Epithelial cell of esophagus (primary cell): ENCODE data around the gene PARVB.

Source experiments
- DNase-seq: peaks from one replicate; pipeline ENCODE4 v3.0.0; 2010; ENCODE audit warnings: low read depth
- H3K4me3 ChIP-seq: 2 replicates; pipeline ENCODE4 v1.5.1; 2011; ENCODE audit warnings: mild to moderate bottlenecking, low read length, control low read depth
- TF ChIP-seq, protein P1 (sequence below): IDR thresholded peaks from 2 replicates; pipeline ENCODE4 v1.5.1; 2011; ENCODE audit warnings: low read depth, mild to moderate bottlenecking, low read length, control low read depth, inconsistent platforms; ENCODE audit not compliant: insufficient read depth; ENCODE audit errors: missing control alignments

The PARVB gene

GRCh38 chr22:44018594-44018993 is 5.5 kb upstream of the PARVB start:
- TF ChIP-seq, protein P1, sequence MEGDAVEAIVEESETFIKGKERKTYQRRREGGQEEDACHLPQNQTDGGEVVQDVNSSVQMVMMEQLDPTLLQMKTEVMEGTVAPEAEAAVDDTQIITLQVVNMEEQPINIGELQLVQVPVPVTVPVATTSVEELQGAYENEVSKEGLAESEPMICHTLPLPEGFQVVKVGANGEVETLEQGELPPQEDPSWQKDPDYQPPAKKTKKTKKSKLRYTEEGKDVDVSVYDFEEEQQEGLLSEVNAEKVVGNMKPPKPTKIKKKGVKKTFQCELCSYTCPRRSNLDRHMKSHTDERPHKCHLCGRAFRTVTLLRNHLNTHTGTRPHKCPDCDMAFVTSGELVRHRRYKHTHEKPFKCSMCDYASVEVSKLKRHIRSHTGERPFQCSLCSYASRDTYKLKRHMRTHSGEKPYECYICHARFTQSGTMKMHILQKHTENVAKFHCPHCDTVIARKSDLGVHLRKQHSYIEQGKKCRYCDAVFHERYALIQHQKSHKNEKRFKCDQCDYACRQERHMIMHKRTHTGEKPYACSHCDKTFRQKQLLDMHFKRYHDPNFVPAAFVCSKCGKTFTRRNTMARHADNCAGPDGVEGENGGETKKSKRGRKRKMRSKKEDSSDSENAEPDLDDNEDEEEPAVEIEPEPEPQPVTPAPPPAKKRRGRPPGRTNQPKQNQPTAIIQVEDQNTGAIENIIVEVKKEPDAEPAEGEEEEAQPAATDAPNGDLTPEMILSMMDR, result no peak

GRCh38 chr22:44019416-44019815 is 4.7 kb upstream of the PARVB start:
- TF ChIP-seq, protein P1, result no peak

More at GRCh38 chr22:44018594-44018993, 5.5 kb upstream of the PARVB start:
- no peak for DNase-seq
- H3K4me3 ChIP-seq, result no peak overlapping the region

GRCh38 chr22:44019846-44020245 is 4.3 kb upstream of the PARVB start:
- TF ChIP-seq, protein P1, result no peak
- H3K4me3 ChIP-seq, result no peak overlapping the region
- no peak for DNase-seq

More at GRCh38 chr22:44019416-44019815, 4.7 kb upstream of the PARVB start:
- no peak overlapping the region for H3K4me3 ChIP-seq
- DNase-seq, result no peak

- no peak for DNase-seq
- TF ChIP-seq, protein P1, result no peak
- H3K4me3 ChIP-seq, result no peak overlapping the region
Measured at GRCh38 chr22:44020981-44021380, 3.1 kb upstream of the PARVB start.

DNA sequence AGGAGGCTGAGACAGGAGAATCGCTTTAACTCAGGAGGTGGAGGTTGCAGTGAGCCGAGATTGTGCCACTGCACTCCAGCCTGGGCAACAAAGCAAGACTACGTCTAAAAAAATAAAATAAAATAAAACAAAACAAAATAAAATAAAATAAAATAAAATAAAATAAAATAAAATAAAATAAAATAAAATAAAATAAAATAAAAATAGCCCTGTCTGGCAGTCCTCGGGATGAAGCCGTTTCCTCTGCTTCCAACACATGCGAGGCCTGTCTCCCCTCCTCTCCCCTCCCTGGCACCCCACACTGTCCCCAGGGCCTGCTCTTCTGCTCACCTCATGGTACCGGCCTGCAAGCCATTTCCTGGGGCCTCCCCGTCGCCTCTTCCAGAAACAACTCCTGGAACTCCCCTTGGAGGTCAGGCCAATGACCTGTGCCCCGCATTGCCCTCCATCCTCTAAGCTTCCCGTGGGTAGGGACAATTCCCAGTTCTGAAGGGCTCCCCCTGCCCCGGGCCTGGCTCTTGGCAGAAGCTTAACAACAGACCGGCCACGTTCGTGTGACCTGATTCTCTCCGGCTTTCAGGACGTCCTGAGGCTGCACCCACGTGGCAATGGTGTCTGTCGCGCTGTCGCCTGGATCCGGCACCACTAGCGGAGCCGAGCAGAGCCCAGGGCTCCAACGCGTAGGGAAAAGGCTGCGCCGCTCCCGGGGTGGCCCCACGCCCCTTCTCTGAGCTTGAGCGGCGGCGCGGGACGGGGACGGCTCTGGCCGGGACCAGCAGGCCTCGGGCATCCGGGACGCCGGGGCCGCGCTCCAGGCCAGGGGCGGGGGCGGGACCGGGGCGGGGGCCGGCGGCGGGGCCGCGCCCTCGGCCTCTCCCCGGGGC is 456 bp upstream of the PARVB start:
- DNase-seq, result peak; percentile 17
- TF ChIP-seq, protein P1, result no peak
- H3K4me3 ChIP-seq, result peak overlapping the region; percentile 44

GRCh38 chr22:44025171-44026065 is 1.3 kb downstream of the PARVB start:
- no peak overlapping the region for H3K4me3 ChIP-seq

More at GRCh38 chr22:44025171-44026065, 1.3 kb downstream of the PARVB start:
- TF ChIP-seq, protein P1, result no peak
- no peak for DNase-seq
